HEK293 (cell line): ENCODE measurements around the gene PKIB.

Experiments used
- CTCF ChIA-PET: fragments of 350-600 bp; formaldehyde crosslinking; extraction: SDS; loops from one replicate; lab custom pipeline; 2021; ENCODE audit warnings: antibody characterized with exemption; lab: Yijun Ruan, JAX
- POLR2A ChIA-PET: fragments of 300-600 bp; formaldehyde crosslinking; extraction: SDS; loops from one replicate; lab custom pipeline; 2020; ENCODE audit warnings: antibody characterized with exemption, inconsistent platforms; lab: Yijun Ruan, JAX
- H3K27ac ChIP-seq: fragments of 200-500 bp; sonication (Bioruptor generic); 2 replicates; pipeline ENCODE4 v1.5.1; 2014; ENCODE audit warnings: low read depth, low read length, control low read depth, inconsistent platforms; ENCODE audit errors: extremely low read depth
- H3K36me3 ChIP-seq, 2 experiments: fragments of 200-500 bp in 1 of 2; sonication (Bioruptor generic) in 1 of 2; 1 replicate in 1 of 2; 2 replicates in 1 of 2; pipeline ENCODE4 v1.5.1; 2014 to 2017; ENCODE audit warnings: inconsistent platforms in 2 of 2, low read length in 2 of 2; ENCODE audit not compliant: control insufficient read depth in 2 of 2, insufficient read depth in 1 of 2
- H3K4me1 ChIP-seq: fragments of 200-500 bp; sonication (Bioruptor generic); 2 replicates; pipeline ENCODE4 v1.5.1; 2014; ENCODE audit warnings: mild to moderate bottlenecking, low read length, inconsistent platforms; ENCODE audit not compliant: control insufficient read depth, insufficient read depth
- H3K4me3 ChIP-seq: 2 replicates; pipeline ENCODE4 v1.5.1; 2011; ENCODE audit warnings: low read depth, mild to moderate bottlenecking, control low read depth, low read length, moderate library complexity
- H3K9me3 ChIP-seq: fragments of 200-500 bp; sonication (Bioruptor generic); 2 replicates; pipeline ENCODE4 v1.5.1; 2014; ENCODE audit warnings: low read depth, low read length, inconsistent platforms; ENCODE audit not compliant: control insufficient read depth, insufficient read depth
- BCL11A ChIP-seq: fragments of 450-650 bp; formaldehyde crosslinking; IDR thresholded peaks from 2 replicates; pipeline ENCODE4 v1.5.1; 2016; ENCODE audit warnings: low read depth, missing biosample characterization, missing genetic modification characterization
- GLI2 ChIP-seq: fragments of 450-650 bp; formaldehyde crosslinking; IDR thresholded peaks from 2 replicates; pipeline ENCODE4; 2017; ENCODE audit warnings: missing biosample characterization, missing genetic modification characterization, low read depth, borderline replicate concordance
- KLF9 ChIP-seq: fragments of 450-650 bp; formaldehyde crosslinking; IDR thresholded peaks from 2 replicates; pipeline ENCODE4 v1.5.1; 2016; ENCODE audit warnings: missing biosample characterization, missing genetic modification characterization, low read depth
- YY1 ChIP-seq: fragments of 450-650 bp; formaldehyde crosslinking; IDR thresholded peaks from 2 replicates; pipeline ENCODE4 v1.5.1; 2018; ENCODE audit warnings: missing biosample characterization, missing genetic modification characterization
- ZBTB20 ChIP-seq: fragments of 450-650 bp; formaldehyde crosslinking; IDR thresholded peaks from 2 replicates; pipeline ENCODE4 v1.5.1; 2016; ENCODE audit warnings: missing biosample characterization, missing genetic modification characterization
- ZBTB21 ChIP-seq: fragments of 450-650 bp; formaldehyde crosslinking; IDR thresholded peaks from 2 replicates; pipeline ENCODE4 v1.5.1; 2017; ENCODE audit warnings: missing biosample characterization, missing genetic modification characterization
- ZNF146 ChIP-seq: fragments of 450-650 bp; formaldehyde crosslinking; IDR thresholded peaks from 2 replicates; pipeline ENCODE4 v1.5.1; 2016; ENCODE audit warnings: missing biosample characterization, missing genetic modification characterization
- ZNF175 ChIP-seq: fragments of 450-650 bp; formaldehyde crosslinking; IDR thresholded peaks from 2 replicates; pipeline ENCODE4 v1.5.1; 2016; ENCODE audit warnings: missing biosample characterization, missing genetic modification characterization
- ZNF223 ChIP-seq: fragments of 450-650 bp; formaldehyde crosslinking; IDR thresholded peaks from 2 replicates; pipeline ENCODE4 v1.5.1; 2016; ENCODE audit warnings: missing biosample characterization, missing genetic modification characterization
- ZNF274 ChIP-seq, 2 experiments: fragments of 200-500 bp in 1 of 2; fragments of 450-650 bp in 1 of 2; sonication (Bioruptor generic) in 1 of 2; formaldehyde crosslinking in 1 of 2; IDR thresholded peaks; 2 replicates each; pipeline versions ENCODE4 v1.5.1 to v1.6.1; 2014 to 2016; ENCODE audit warnings: borderline replicate concordance in 1 of 2, inconsistent platforms in 1 of 2, low read length in 1 of 2, missing biosample characterization in 1 of 2, missing genetic modification characterization in 1 of 2
- ZNF292 ChIP-seq: fragments of 450-650 bp; formaldehyde crosslinking; IDR thresholded peaks from 2 replicates; pipeline ENCODE4 v1.5.1; 2016; ENCODE audit warnings: low read depth, missing biosample characterization, missing genetic modification characterization, borderline replicate concordance
- ZNF324 ChIP-seq: fragments of 450-650 bp; formaldehyde crosslinking; IDR thresholded peaks from 2 replicates; pipeline ENCODE4 v1.5.1; 2016; ENCODE audit warnings: missing biosample characterization, missing genetic modification characterization
- ZNF350 ChIP-seq: fragments of 450-650 bp; formaldehyde crosslinking; IDR thresholded peaks from 2 replicates; pipeline ENCODE4 v1.5.0; 2017; ENCODE audit warnings: missing biosample characterization, mild to moderate bottlenecking, missing genetic modification characterization
- ZNF548 ChIP-seq: fragments of 450-650 bp; formaldehyde crosslinking; IDR thresholded peaks from 2 replicates; pipeline ENCODE4 v1.5.1; 2016; ENCODE audit warnings: missing biosample characterization, missing genetic modification characterization
- ZNF549 ChIP-seq: fragments of 450-650 bp; IDR thresholded peaks from 2 replicates; pipeline ENCODE4 v1.5.1; 2018; ENCODE audit warnings: missing biosample characterization, missing genetic modification characterization, mild to moderate bottlenecking, inconsistent platforms, moderate library complexity
- ZNF561 ChIP-seq: fragments of 450-650 bp; IDR thresholded peaks from 2 replicates; pipeline ENCODE4 v1.5.1; 2018; ENCODE audit warnings: missing biosample characterization, missing genetic modification characterization, borderline replicate concordance
- ZNF626 ChIP-seq: fragments of 450-650 bp; sonication (Bioruptor Pico); formaldehyde crosslinking; IDR thresholded peaks from 2 replicates; pipeline ENCODE4 v1.5.1; 2018; ENCODE audit warnings: missing biosample characterization, missing genetic modification characterization, inconsistent platforms
- ZNF658 ChIP-seq: fragments of 450-650 bp; formaldehyde crosslinking; IDR thresholded peaks from 2 replicates; pipeline ENCODE4; 2016; ENCODE audit warnings: missing biosample characterization, missing genetic modification characterization
- ZNF670 ChIP-seq: fragments of 450-650 bp; formaldehyde crosslinking; IDR thresholded peaks from 2 replicates; pipeline ENCODE4 v1.5.1; 2016; ENCODE audit warnings: missing biosample characterization, missing genetic modification characterization, low read depth
- ZNF677 ChIP-seq: fragments of 450-650 bp; IDR thresholded peaks from 2 replicates; pipeline ENCODE4 v1.5.0; 2018; ENCODE audit warnings: missing biosample characterization, mild to moderate bottlenecking, missing genetic modification characterization, moderate library complexity
- ZNF76 ChIP-seq: fragments of 450-650 bp; formaldehyde crosslinking; IDR thresholded peaks from 2 replicates; pipeline ENCODE4; 2016; ENCODE audit warnings: low read depth, missing biosample characterization, missing genetic modification characterization, borderline replicate concordance
- ZNF776 ChIP-seq: fragments of 450-650 bp; formaldehyde crosslinking; IDR thresholded peaks from 2 replicates; pipeline ENCODE4 v1.5.0; 2017; ENCODE audit warnings: missing biosample characterization, missing genetic modification characterization, borderline replicate concordance
- ZSCAN16 ChIP-seq: fragments of 450-650 bp; formaldehyde crosslinking; IDR thresholded peaks from 2 replicates; pipeline ENCODE4 v1.5.1; 2016; ENCODE audit warnings: missing biosample characterization, missing genetic modification characterization
- TF ChIP-seq, protein P1 (sequence below): fragments of 450-650 bp; formaldehyde crosslinking; IDR thresholded peaks from 2 replicates; pipeline ENCODE4 v1.5.1; 2017; ENCODE audit warnings: missing biosample characterization, missing genetic modification characterization
- TF ChIP-seq, protein P2 (sequence below): fragments of 450-650 bp; IDR thresholded peaks from 2 replicates; pipeline ENCODE4 v1.5.1; 2018; ENCODE audit warnings: missing biosample characterization, mild to moderate bottlenecking, missing genetic modification characterization
- TF ChIP-seq, protein P3 (sequence below): fragments of 450-650 bp; formaldehyde crosslinking; IDR thresholded peaks from 2 replicates; pipeline ENCODE4 v1.5.1; 2017; ENCODE audit warnings: missing biosample characterization, missing genetic modification characterization
- TF ChIP-seq, protein P4 (sequence below): fragments of 450-650 bp; formaldehyde crosslinking; IDR thresholded peaks from 2 replicates; pipeline ENCODE4 v1.5.1; 2016; ENCODE audit warnings: missing biosample characterization, missing genetic modification characterization, low read depth
- TF ChIP-seq, protein P5 (sequence below): fragments of 450-650 bp; formaldehyde crosslinking; IDR thresholded peaks from 2 replicates; pipeline ENCODE4 v1.5.1; 2016; ENCODE audit warnings: missing biosample characterization, missing genetic modification characterization

PKIB gene

DNA sequence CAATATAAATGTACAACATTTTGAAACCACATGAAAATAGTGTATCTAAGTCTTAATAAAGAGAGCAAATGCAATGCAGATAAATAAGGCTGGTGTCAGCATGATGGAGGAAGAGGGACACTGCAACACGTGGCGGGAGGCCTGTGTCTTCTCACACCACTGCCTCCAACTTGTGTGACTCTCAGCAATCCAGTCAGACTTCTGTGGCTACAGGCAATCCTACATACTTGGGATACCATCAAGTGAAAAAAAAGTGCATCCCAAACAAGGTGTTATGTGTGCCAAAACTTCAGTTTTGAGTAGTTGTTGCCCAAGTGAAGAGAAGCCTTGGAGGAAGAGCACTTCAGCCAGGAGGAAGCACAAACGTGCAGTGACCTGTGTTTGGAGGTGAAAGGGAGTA is 68.6 kb downstream of the PKIB start:
- TF ChIP-seq, protein P1, sequence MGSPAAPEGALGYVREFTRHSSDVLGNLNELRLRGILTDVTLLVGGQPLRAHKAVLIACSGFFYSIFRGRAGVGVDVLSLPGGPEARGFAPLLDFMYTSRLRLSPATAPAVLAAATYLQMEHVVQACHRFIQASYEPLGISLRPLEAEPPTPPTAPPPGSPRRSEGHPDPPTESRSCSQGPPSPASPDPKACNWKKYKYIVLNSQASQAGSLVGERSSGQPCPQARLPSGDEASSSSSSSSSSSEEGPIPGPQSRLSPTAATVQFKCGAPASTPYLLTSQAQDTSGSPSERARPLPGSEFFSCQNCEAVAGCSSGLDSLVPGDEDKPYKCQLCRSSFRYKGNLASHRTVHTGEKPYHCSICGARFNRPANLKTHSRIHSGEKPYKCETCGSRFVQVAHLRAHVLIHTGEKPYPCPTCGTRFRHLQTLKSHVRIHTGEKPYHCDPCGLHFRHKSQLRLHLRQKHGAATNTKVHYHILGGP (tag by site-specific recombination) = no peak
- TF ChIP-seq ZBTB21 = no peak
- TF ChIP-seq ZNF561 (tag by site-specific recombination) = no peak
- no peak for TF ChIP-seq ZNF175 (tag by site-specific recombination)
- no peak for TF ChIP-seq BCL11A (tag by site-specific recombination)
- no peak for TF ChIP-seq ZNF292 (tag by site-specific recombination)
- no peak for TF ChIP-seq ZNF626 (tag by site-specific recombination)
- TF ChIP-seq ZNF670 (tag by site-specific recombination) = no peak
- TF ChIP-seq ZNF146 (tag by site-specific recombination) = no peak
- TF ChIP-seq ZNF324 (tag by site-specific recombination) = no peak
- no peak for TF ChIP-seq ZNF76
- TF ChIP-seq, protein P2, sequence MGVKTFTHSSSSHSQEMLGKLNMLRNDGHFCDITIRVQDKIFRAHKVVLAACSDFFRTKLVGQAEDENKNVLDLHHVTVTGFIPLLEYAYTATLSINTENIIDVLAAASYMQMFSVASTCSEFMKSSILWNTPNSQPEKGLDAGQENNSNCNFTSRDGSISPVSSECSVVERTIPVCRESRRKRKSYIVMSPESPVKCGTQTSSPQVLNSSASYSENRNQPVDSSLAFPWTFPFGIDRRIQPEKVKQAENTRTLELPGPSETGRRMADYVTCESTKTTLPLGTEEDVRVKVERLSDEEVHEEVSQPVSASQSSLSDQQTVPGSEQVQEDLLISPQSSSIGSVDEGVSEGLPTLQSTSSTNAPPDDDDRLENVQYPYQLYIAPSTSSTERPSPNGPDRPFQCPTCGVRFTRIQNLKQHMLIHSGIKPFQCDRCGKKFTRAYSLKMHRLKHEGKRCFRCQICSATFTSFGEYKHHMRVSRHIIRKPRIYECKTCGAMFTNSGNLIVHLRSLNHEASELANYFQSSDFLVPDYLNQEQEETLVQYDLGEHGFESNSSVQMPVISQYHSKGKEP (tag by site-specific recombination) = no peak
- TF ChIP-seq KLF9 = no peak
- TF ChIP-seq ZNF223 (tag by site-specific recombination) = no peak
- no peak for TF ChIP-seq ZNF274 (IDR thresholded peaks at IDR 0.05; ENCODE audit: low read length)
- TF ChIP-seq ZNF274 (tag by site-specific recombination; IDR thresholded peaks at IDR 0.05; ENCODE audit: borderline replicate concordance) = no peak
- no peak for TF ChIP-seq ZNF677 (tag by site-specific recombination)
- H3K4me3 ChIP-seq = no peak overlapping the region
- no peaks in the 10 kb centered on the region for H3K9me3 ChIP-seq
- no peak overlapping the region for H3K27ac ChIP-seq
- ChIA-PET POLR2A (no interaction called here), CTCF (interaction anchor here (1.0 kb wide), 1 partner anchor 9 kb away, joined by 3 read pairs; no protein-coding TSS in a partner anchor)
- H3K4me1 ChIP-seq = no peaks in the 10 kb centered on the region
- H3K36me3 ChIP-seq = no peaks in the 10 kb centered on the region

DNA sequence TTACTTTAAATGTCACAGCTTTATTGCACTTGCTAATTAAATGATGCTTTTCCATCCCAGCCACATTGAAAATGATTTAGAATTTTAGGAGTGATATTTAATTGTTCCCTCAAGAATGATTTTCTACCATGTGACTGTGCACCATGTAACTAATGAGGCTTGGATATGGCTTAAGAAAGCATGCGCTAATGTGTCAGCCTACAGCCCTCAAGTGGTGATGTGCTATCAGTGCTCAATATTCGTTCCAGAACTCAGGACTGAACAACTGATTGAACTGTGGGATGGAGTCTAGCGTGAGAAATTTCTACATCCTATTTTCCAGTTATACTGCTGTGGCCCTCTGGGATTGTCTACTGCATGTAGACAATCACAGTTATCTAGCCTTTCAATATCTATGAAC is 71.5 kb downstream of the PKIB start:
- Histone ChIP-seq H3K27ac (no peak overlapping the region), H3K4me3 (no peak overlapping the region), H3K4me1 (no peaks in the 10 kb centered on the region), H3K9me3 (no peaks in the 10 kb centered on the region), H3K36me3 (no peaks in the 10 kb centered on the region)
- ChIA-PET POLR2A (no interaction called here), CTCF (interaction anchor here (0.6 to 1.0 kb wide), 2 partner anchors 24 to 78 kb away, joined by 3 read pairs; no protein-coding TSS in a partner anchor)
- TF ChIP-seq ZNF548 (tag by site-specific recombination) (no peak), ZBTB20 (tag by site-specific recombination) (no peak), ZSCAN16 (tag by site-specific recombination) (no peak), YY1 (tag by site-specific recombination) (no peak), ZNF658 (tag by site-specific recombination) (no peak), ZNF776 (tag by site-specific recombination) (no peak), ZNF350 (tag by site-specific recombination) (no peak), ZNF146 (tag by site-specific recombination) (no peak), ZNF549 (no peak), GLI2 (tag by site-specific recombination) (no peak)
- TF ChIP-seq, protein P3, sequence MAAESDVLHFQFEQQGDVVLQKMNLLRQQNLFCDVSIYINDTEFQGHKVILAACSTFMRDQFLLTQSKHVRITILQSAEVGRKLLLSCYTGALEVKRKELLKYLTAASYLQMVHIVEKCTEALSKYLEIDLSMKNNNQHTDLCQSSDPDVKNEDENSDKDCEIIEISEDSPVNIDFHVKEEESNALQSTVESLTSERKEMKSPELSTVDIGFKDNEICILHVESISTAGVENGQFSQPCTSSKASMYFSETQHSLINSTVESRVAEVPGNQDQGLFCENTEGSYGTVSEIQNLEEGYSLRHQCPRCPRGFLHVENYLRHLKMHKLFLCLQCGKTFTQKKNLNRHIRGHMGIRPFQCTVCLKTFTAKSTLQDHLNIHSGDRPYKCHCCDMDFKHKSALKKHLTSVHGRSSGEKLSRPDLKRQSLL (tag by site-specific recombination) = no peak
- TF ChIP-seq, protein P4, sequence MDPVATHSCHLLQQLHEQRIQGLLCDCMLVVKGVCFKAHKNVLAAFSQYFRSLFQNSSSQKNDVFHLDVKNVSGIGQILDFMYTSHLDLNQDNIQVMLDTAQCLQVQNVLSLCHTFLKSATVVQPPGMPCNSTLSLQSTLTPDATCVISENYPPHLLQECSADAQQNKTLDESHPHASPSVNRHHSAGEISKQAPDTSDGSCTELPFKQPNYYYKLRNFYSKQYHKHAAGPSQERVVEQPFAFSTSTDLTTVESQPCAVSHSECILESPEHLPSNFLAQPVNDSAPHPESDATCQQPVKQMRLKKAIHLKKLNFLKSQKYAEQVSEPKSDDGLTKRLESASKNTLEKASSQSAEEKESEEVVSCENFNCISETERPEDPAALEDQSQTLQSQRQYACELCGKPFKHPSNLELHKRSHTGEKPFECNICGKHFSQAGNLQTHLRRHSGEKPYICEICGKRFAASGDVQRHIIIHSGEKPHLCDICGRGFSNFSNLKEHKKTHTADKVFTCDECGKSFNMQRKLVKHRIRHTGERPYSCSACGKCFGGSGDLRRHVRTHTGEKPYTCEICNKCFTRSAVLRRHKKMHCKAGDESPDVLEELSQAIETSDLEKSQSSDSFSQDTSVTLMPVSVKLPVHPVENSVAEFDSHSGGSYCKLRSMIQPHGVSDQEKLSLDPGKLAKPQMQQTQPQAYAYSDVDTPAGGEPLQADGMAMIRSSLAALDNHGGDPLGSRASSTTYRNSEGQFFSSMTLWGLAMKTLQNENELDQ (tag by site-specific recombination) = no peak
- TF ChIP-seq, protein P5, sequence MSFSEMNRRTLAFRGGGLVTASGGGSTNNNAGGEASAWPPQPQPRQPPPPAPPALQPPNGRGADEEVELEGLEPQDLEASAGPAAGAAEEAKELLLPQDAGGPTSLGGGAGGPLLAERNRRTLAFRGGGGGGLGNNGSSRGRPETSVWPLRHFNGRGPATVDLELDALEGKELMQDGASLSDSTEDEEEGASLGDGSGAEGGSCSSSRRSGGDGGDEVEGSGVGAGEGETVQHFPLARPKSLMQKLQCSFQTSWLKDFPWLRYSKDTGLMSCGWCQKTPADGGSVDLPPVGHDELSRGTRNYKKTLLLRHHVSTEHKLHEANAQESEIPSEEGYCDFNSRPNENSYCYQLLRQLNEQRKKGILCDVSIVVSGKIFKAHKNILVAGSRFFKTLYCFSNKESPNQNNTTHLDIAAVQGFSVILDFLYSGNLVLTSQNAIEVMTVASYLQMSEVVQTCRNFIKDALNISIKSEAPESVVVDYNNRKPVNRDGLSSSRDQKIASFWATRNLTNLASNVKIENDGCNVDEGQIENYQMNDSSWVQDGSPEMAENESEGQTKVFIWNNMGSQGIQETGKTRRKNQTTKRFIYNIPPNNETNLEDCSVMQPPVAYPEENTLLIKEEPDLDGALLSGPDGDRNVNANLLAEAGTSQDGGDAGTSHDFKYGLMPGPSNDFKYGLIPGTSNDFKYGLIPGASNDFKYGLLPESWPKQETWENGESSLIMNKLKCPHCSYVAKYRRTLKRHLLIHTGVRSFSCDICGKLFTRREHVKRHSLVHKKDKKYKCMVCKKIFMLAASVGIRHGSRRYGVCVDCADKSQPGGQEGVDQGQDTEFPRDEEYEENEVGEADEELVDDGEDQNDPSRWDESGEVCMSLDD = no peak
